ENCODE measurements around the gene PFDN2. TPM values are rescaled to one million over a fixed set of nuclear protein-coding genes. Genes with fewer than 3 reads are reported as not detected.
A peak's percentile ranks its signal among the peaks of the same experiment; 100 is the strongest.

PFDN2 gene
- total and polyA plus RNA-seq, 4 donors: 30.3 to 152 (median 94.9) TPM

DNA sequence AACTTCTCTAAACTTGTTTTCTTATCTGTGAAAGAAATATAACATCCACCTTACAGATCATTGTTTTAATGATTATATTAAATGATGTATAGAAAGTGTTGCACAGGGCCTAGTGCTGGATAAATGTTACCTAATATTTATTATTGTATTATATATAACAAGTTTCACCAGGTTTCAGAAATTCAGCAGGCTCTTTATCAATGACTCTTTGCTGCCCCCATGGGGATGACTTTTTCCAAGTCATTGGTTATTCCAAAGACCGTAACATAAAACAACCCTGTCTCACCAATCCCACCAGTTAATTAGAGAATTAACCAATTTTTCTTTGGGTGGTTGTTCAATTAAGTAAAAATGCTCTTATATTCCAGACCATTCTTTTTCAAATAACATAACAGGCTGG, 21.9 kb upstream of the PFDN2 start:
- Histone ChIP-seq H3K9me3 (ENCODE audit: control insufficient read depth, insufficient read depth, low read length) (no peaks in the 10 kb centered on the region), H3K4me1 (ENCODE audit: control insufficient read depth, insufficient read depth, low read length) (no peaks in the 10 kb centered on the region), H3K36me3 (ENCODE audit: control insufficient read depth, insufficient read depth, low read length) (peaks cover 4% of the 10 kb centered on the region), H3K27me3 (ENCODE audit: control insufficient read depth, insufficient read depth, low read length) (no peaks in the 10 kb centered on the region), H3K27ac (ENCODE audit: low read depth, low read length) (no peak overlapping the region), H3K4me3 (ENCODE audit: low read depth, low read length) (no peak overlapping the region)
- DNase-seq (ENCODE audit: low read depth in 4 of 6, low spot score in 6 of 6): peak in 2 of 6 donors; percentile 66 to 68
- no CpG with 5 or more reads among the region's 1 CpG for WGBS (ENCODE audit: insufficient coverage)

DNA sequence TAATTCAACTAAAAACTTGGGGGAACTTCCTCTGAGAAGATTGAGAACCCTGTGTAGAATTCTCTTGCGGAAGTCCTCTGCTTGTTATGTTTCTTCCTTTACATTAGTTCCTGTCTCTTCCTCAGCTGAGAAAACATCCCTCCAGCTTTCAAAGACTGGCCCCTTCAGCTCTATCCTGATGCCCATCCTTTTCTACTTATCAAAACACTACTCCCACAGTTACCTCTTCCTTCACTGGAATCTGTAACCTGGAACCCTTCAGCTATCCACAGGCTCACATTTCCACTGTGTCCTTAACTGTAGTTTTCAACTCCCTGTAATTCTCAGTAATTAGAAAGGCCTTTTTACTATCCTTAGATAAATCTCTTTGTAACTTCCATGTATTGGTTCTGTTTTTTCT, 20.6 kb upstream of the PFDN2 start:
- H3K27ac ChIP-seq (ENCODE audit: low read depth, low read length): no peak overlapping the region
- WGBS (ENCODE audit: insufficient coverage): 63% methylated on average over 1 of the region's 1 CpG
- no peaks in the 10 kb centered on the region for H3K27me3 ChIP-seq (ENCODE audit: control insufficient read depth, insufficient read depth, low read length)
- H3K9me3 ChIP-seq (ENCODE audit: control insufficient read depth, insufficient read depth, low read length): no peaks in the 10 kb centered on the region
- peaks cover 9% of the 10 kb centered on the region for H3K4me1 ChIP-seq (ENCODE audit: control insufficient read depth, insufficient read depth, low read length)
- peaks cover 4% of the 10 kb centered on the region for H3K36me3 ChIP-seq (ENCODE audit: control insufficient read depth, insufficient read depth, low read length)
- no peak overlapping the region for H3K4me3 ChIP-seq (ENCODE audit: low read depth, low read length)
- DNase-seq (ENCODE audit: low read depth in 4 of 6, low spot score in 6 of 6): no peak

DNA sequence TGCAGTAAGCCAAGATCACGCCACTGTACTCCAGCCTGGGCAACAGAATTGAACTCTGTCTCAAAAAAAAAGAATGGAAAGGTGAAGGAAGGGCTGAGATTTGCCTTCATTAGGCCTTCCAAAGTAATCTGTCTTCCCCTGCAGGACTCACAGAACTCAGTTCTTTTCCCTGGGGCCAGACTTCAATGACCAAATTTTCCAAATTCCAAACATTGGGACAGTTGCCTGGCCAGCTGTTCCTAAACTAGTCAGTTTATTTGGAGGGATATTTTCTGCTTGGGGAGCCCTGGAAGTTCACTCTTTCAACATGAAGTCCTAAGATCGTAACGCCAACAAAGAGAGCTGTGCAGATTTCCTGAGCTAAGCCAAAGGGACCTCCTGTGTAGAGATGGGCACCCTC, 20.0 kb upstream of the PFDN2 start:
- H3K27ac ChIP-seq (ENCODE audit: low read depth, low read length): no peak overlapping the region
- H3K9me3 ChIP-seq (ENCODE audit: control insufficient read depth, insufficient read depth, low read length): no peaks in the 10 kb centered on the region
- no peak overlapping the region for H3K4me3 ChIP-seq (ENCODE audit: low read depth, low read length)
- 100% methylated on average over 1 of the region's 3 CpGs for WGBS (ENCODE audit: insufficient coverage)
- peaks cover 4% of the 10 kb centered on the region for H3K36me3 ChIP-seq (ENCODE audit: control insufficient read depth, insufficient read depth, low read length)
- no peak for DNase-seq (ENCODE audit: low read depth in 4 of 6, low spot score in 6 of 6)
- no peaks in the 10 kb centered on the region for H3K27me3 ChIP-seq (ENCODE audit: control insufficient read depth, insufficient read depth, low read length)
- H3K4me1 ChIP-seq (ENCODE audit: control insufficient read depth, insufficient read depth, low read length): peaks cover 10% of the 10 kb centered on the region

DNA sequence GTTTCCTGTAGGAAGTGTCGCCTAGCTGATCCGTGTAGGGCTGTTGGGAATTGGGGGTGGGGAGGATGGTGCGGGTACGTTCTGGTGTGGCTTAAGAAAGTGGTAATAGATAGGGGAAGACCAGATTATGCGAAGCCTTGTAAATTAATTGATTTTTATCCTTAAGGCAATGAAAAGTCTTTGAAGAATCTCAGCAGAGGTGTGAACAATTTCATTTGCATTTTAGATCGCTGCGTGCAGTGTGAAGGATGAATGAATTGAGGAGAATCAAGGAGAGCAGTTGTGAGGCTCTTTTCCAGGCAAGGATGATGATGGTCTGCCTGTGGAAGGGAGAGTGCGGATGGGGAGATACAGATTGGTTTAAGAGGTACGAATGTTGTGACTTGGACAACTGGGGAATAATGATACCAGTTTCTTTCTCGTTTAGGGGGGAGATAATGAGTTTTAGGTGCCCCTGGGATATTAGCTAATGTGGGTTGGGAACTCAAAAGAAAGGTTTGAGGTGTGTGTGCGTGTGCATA, 15.4 kb upstream of the PFDN2 start:
- Histone ChIP-seq H3K4me1 (ENCODE audit: control insufficient read depth, insufficient read depth, low read length) (peaks cover 10% of the 10 kb centered on the region), H3K9me3 (ENCODE audit: control insufficient read depth, insufficient read depth, low read length) (no peaks in the 10 kb centered on the region), H3K27me3 (ENCODE audit: control insufficient read depth, insufficient read depth, low read length) (no peaks in the 10 kb centered on the region), H3K4me3 (ENCODE audit: low read depth, low read length) (peak overlapping the region; percentile 95), H3K27ac (ENCODE audit: low read depth, low read length) (peak overlapping the region; percentile 92), H3K36me3 (ENCODE audit: control insufficient read depth, insufficient read depth, low read length) (peaks cover 10% of the 10 kb centered on the region)
- peak in 1 of 6 donors; percentile 11 for DNase-seq (ENCODE audit: low read depth in 4 of 6, low spot score in 6 of 6)
- WGBS (ENCODE audit: insufficient coverage): 1% methylated on average over 11 of the region's 11 CpGs

DNA sequence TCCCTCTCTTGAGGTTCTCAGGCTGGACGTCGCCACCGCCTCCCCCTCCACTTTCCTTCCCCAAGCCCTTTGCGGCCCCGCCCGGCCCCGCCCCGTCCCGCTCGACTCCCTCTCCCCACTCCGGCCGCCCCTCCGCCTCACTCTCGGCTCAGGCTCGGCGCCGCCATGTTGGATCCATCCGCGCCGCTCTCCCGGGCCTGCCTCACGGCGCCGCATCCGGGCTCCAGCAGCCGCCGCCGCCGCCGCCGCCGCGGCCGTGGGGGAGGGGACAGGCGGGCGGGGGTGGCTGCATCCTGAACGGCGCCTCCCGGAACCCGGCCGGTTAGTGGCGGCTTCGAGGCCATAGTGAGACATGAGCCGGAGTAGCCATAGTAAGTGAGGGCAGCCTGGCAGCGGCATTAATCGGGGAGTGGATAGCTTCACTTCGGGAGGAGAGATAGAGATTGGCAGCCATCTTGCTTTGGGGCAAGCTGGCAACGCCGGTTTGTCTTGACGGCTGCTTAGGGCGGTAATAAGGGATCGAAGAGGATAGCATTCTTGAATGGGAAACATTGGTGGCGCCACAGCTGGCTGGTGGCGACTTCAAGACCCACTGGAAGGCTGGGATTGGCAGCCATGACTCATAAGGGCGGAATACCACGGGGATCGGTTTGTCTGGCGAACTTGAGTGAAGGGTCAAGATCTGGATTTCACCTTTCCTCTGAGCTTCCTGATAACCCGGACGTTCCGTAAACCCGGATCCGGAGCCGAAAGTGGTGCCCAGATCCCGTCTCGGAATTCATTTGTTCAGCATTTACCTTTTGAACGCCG, 14.8 kb upstream of the PFDN2 start, which contains the start of gene DEDD:
TSS of gene DEDD (minus strand) at position 258 of the 810 bp plus-strand sequence. CDS start 8,205 bp downstream, outside the sequence.
- Histone ChIP-seq H3K36me3 (ENCODE audit: control insufficient read depth, insufficient read depth, low read length) (peaks cover 16% of the 10 kb centered on the region), H3K9me3 (ENCODE audit: control insufficient read depth, insufficient read depth, low read length) (no peaks in the 10 kb centered on the region), H3K4me3 (ENCODE audit: low read depth, low read length) (peak within 1 kb of the TSS; percentile 95), H3K27ac (ENCODE audit: low read depth, low read length) (peak within 1 kb of the TSS; percentile 92), H3K4me1 (ENCODE audit: control insufficient read depth, insufficient read depth, low read length) (peaks cover 10% of the 10 kb centered on the region), H3K27me3 (ENCODE audit: control insufficient read depth, insufficient read depth, low read length) (no peaks in the 10 kb centered on the region)
- under 1% methylated on average over 62 of the region's 68 CpGs for WGBS (ENCODE audit: insufficient coverage)
- DNase-seq (ENCODE audit: low read depth in 4 of 6, low spot score in 6 of 6): peak; percentile 87 to 99 (median 94)

GRCh38 chr1:161131523-161132409, 13.9 kb upstream of the PFDN2 start:
- peak overlapping the region; percentile 95 for H3K4me3 ChIP-seq (ENCODE audit: low read depth, low read length)
- DNase-seq (ENCODE audit: low read depth in 4 of 6, low spot score in 6 of 6): peak in 2 of 6 donors; percentile 20 to 29
- H3K36me3 ChIP-seq (ENCODE audit: control insufficient read depth, insufficient read depth, low read length): peaks cover 16% of the 10 kb centered on the region
- H3K27ac ChIP-seq (ENCODE audit: low read depth, low read length): peak overlapping the region; percentile 92
- peaks cover 10% of the 10 kb centered on the region for H3K4me1 ChIP-seq (ENCODE audit: control insufficient read depth, insufficient read depth, low read length)
- WGBS (ENCODE audit: insufficient coverage): 4% methylated on average over 22 of the region's 22 CpGs
- no peaks in the 10 kb centered on the region for H3K27me3 ChIP-seq (ENCODE audit: control insufficient read depth, insufficient read depth, low read length)
- H3K9me3 ChIP-seq (ENCODE audit: control insufficient read depth, insufficient read depth, low read length): no peaks in the 10 kb centered on the region

DNA sequence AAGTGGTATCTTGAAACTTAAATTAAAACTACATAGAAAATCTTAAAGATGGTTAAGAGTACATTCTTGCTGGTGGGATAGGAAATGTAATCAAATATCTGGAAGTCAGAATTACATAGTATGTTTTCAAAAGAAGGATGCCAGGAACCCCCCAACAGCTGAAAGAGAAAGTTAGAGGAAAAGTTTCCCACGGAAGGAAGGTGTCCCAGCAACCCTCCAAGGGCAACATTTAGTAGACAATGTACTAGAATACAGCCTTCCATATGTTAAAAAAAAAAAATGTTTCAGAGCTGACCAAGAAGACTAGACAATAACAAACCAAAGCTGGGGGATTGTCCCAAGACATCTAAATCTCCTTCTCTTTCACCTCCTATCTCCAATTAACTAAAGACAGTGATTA, 12.4 kb upstream of the PFDN2 start:
- Histone ChIP-seq H3K27me3 (ENCODE audit: control insufficient read depth, insufficient read depth, low read length) (no peaks in the 10 kb centered on the region), H3K4me1 (ENCODE audit: control insufficient read depth, insufficient read depth, low read length) (peaks cover 10% of the 10 kb centered on the region), H3K27ac (ENCODE audit: low read depth, low read length) (no peak overlapping the region), H3K36me3 (ENCODE audit: control insufficient read depth, insufficient read depth, low read length) (peaks cover 16% of the 10 kb centered on the region), H3K4me3 (ENCODE audit: low read depth, low read length) (no peak overlapping the region), H3K9me3 (ENCODE audit: control insufficient read depth, insufficient read depth, low read length) (no peaks in the 10 kb centered on the region)
- no peak for DNase-seq (ENCODE audit: low read depth in 4 of 6, low spot score in 6 of 6)
- no CpG with 5 or more reads among the region's 1 CpG for WGBS (ENCODE audit: insufficient coverage)

- H3K4me1 ChIP-seq (ENCODE audit: control insufficient read depth, insufficient read depth, low read length): peaks cover 4% of the 10 kb centered on the region
- H3K9me3 ChIP-seq (ENCODE audit: control insufficient read depth, insufficient read depth, low read length): no peaks in the 10 kb centered on the region
- DNase-seq (ENCODE audit: low read depth in 4 of 6, low spot score in 6 of 6): no peak
- H3K27ac ChIP-seq (ENCODE audit: low read depth, low read length): no peak overlapping the region
- peaks cover 30% of the 10 kb centered on the region for H3K36me3 ChIP-seq (ENCODE audit: control insufficient read depth, insufficient read depth, low read length)
- H3K27me3 ChIP-seq (ENCODE audit: control insufficient read depth, insufficient read depth, low read length): no peaks in the 10 kb centered on the region
- no peak overlapping the region for H3K4me3 ChIP-seq (ENCODE audit: low read depth, low read length)
- 92% methylated on average over 2 of the region's 4 CpGs for WGBS (ENCODE audit: insufficient coverage)
Measured at GRCh38 chr1:161128591-161129420, 11.0 kb upstream of the PFDN2 start.

GRCh38 chr1:161127649-161128048, 9.8 kb upstream of the PFDN2 start:
- Histone ChIP-seq H3K27me3 (ENCODE audit: control insufficient read depth, insufficient read depth, low read length) (no peaks in the 10 kb centered on the region), H3K4me1 (ENCODE audit: control insufficient read depth, insufficient read depth, low read length) (no peaks in the 10 kb centered on the region), H3K9me3 (ENCODE audit: control insufficient read depth, insufficient read depth, low read length) (no peaks in the 10 kb centered on the region), H3K27ac (ENCODE audit: low read depth, low read length) (no peak overlapping the region), H3K4me3 (ENCODE audit: low read depth, low read length) (no peak overlapping the region), H3K36me3 (ENCODE audit: control insufficient read depth, insufficient read depth, low read length) (peaks cover 42% of the 10 kb centered on the region)
- no peak for DNase-seq (ENCODE audit: low read depth in 4 of 6, low spot score in 6 of 6)
- WGBS (ENCODE audit: insufficient coverage): no CpG with 5 or more reads among the region's 2 CpGs
